CD4-positive, alpha-beta T cell treated with Interleukin-4 for 4 hours (primary cell): ENCODE data around the gene ABCC5.
"Not testable (repeated sequence)": the region's sequence is repeated elsewhere in the genome, so short reads cannot be mapped to it uniquely, and the experiment has no call there.

Experiments used
- DNase-seq: peaks from one replicate; pipeline ENCODE4 v3.0.0-alpha.2; 2020

The ABCC5 gene

DNA sequence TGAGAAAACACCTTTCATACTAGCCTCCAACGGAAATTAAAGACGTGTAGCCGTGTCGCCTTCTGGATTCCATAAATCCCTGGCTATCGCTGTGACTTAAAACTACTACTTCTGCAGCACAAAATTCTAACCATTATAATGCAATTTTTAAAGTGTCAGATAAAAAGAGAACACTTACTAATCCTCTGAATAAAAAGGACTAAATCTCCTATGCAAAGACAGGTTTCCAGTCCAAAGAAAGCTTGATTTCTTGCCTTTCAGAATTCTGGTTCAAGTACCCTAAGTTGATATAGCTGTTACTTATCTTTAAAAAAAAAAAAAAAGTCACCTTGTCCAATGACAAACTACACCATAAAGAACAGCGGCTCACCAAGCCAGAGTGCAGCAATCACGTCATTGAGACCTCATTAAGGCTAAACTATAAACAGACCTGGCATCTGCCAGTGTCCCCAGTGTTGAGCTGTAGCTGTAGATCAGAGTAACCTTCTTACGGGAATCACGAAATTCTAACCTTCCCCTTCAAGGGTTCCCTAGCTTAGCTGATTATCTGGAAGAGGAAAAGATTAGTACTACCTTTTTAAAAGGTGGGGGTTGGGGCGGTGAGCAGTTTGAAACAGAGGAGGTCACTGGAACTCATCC lies 2.2 kb downstream of the ABCC5 start:
- DNase-seq: no peak

- DNase-seq: no peak
These were observed 5.5 kb downstream of the ABCC5 start for GRCh38 chr3:184011937-184012889.

DNA sequence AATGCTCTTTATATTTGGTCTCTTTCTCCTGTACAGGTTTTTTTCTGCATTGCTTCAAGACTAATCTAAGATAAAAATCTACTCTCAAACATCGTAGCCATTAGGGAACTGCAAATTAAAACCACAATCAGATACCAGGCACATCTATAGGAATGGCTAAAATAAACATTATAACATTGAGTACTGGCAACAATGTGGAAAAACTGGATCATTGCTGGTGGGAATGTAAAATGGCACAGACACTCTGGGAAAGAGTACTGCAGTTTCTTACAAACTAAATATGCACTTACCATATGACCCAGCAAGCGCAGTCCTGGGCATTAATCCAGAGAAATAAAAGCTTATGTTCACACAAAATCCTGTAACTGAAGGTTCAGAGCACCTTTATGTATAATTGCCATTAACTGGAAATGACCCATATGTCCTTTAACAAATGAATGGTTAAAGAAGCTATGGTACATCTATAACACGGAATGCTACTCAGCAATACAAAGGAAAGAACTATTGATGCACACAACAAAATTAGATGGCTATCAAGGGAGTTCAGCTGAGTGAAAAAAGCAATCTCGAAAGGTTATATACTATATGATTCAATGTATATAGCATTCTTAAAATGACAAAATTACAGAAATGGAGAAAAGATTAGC lies 6.3 kb downstream of the ABCC5 start:
- DNase-seq: no peak

DNA sequence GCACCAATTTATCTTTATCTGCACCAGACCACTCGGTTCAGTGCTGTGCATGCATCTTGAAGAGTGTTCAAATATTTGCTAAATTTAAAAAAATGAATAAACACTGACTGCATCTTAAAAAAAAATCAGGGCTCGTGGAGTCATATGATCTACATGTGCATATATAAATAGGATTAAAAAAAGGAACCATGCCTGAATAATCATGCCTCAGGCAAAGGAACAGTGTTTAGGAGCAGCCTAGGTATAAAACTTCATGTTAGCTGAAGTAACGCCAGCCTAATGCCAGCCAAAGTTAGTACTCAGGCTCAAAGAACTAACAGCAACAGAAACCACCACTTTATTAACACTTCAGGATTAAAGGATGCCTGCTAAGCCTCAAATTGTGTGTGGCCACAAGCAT lies 9.5 kb downstream of the ABCC5 start:
- DNase-seq: no peak

GRCh38 chr3:184007143-184007813 lies 10.4 kb downstream of the ABCC5 start:
- not testable (repeated sequence) for DNase-seq

- no peak for DNase-seq
These were observed 11.7 kb downstream of the ABCC5 start for GRCh38 chr3:184005941-184006507.

GRCh38 chr3:184004476-184004875 lies 13.2 kb downstream of the ABCC5 start:
- DNase-seq: no peak

DNA sequence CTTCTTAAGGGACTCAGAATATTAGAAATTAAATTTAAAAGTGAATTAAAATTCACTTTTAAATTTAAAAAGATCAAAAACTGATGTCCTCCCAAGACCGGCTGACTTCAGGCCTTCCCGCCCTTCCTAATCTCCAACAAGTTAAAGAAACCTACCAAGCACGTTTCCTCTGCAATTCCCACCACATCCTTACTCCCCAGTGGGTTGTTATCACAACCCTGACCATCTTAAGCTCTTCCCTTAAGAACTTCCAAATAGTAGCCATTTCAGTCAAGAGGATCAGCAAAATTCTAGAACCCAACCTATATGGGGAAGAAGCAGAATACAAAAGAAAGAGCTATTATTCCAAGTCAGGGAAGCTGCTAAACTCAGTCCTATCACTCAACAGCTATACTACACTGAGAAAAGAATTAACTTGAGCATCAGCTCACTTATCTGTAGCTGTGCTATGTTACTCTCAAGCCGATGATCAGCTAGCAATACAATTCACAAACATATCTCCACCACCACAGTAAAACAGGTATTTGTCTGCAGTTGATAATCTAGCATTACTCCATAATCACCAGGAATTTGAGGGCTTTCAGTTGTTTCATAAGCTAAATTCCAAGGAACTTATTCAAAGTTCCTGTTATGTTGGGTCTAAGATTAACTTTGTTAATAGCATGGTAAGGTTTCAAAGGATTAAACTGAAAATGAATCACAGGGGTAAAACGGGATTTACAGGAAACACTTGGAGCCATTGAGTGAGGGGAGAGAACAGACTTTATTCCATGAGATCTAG lies 14.3 kb downstream of the ABCC5 start:
- DNase-seq: no peak

DNA sequence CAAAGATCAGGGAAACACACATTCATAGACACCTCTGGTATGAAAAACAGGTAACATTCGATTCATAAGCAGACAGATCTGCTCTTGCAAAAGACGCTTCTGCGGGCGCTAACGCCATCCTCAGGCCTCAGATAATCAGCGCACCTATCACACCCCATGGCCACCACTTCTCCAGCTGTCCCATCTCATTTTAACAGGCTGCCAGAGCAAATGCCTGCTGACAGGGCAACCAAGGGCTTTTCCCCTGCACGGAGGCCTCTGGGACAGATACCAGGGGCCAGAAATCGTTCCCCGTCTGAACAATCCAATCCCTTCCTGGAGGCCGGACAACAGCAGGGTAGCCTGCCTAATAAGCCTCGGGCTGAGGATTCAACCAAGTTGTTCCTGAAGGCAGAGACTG lies 15.2 kb downstream of the ABCC5 start:
- no peak for DNase-seq

DNA sequence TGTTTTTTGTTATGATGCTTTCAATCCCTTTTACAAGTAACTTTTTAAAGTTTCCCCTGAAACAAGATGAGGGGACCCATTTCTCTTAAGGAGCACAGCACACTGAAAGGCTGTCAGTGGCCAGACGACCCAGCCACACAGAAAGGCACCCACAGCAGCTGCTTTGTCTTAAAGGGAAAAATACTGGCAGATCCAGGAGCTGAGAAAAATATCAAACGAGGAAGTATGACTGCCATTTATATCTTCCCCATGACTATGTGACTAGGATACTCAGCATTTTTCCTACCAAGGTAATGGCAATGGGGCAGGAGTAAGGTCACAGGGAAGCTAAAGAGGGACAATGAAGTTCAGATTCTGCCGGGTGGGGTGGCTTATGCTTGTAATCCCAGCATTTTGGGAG lies 15.9 kb downstream of the ABCC5 start:
- DNase-seq: no peak

- DNase-seq: no peak
These were observed 26.3 kb downstream of the ABCC5 start for GRCh38 chr3:183991403-183991802.

DNA sequence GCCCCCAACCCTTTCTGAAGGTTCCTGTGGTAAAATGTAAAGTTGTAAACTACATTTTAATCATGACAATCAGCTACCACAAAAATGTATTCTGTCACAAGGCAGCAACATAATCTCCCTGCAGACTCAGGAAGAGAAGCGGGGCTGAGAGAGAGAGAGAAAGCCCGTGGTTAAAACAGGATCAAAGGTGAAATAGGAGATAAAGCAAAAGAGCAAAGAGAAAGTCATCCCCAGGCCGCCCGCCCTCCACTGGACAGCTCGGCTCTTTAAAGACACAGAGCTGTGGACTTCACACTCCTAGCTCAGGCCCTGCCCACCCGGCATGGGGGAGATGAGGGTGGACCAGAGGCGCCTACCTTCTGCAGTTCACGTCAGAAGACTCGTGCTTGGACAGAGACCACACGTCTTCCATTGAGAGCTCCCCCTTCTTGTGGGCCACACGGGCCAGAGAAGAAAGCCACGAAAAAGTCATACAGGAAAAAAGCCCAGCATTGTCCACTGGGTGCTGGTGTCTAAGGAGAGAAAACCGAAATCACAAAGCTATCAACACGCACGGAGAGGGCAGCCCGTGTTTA lies 29.4 kb downstream of the ABCC5 start:
- no peak for DNase-seq

DNA sequence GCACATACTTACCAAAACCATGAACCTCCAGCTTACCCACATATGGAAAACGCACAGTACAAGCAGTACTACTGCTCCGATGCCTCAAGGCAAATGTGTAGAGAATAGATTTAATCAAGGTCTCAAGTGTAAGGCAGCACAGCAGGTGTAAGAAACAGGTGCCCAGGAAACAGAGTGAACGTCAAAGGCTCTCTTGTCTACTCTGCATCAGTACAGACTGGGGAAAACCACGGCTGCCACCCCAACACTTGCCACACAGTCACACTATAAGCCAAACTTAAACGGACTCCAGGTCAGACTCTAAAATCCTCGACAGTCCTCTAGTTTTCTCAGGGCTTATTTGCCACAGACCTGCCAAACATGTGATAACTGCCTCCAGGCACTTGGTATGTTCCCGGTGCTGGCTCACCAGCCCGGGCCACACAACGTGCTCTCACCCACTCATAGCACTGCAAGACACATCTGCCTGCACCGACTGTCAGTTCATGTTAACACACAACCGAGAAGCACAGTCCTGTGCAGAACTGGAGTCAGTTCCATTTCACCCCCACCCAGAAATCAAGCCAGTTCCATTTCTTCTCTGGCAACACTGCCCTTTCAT lies 30.6 kb downstream of the ABCC5 start:
- DNase-seq: no peak

DNA sequence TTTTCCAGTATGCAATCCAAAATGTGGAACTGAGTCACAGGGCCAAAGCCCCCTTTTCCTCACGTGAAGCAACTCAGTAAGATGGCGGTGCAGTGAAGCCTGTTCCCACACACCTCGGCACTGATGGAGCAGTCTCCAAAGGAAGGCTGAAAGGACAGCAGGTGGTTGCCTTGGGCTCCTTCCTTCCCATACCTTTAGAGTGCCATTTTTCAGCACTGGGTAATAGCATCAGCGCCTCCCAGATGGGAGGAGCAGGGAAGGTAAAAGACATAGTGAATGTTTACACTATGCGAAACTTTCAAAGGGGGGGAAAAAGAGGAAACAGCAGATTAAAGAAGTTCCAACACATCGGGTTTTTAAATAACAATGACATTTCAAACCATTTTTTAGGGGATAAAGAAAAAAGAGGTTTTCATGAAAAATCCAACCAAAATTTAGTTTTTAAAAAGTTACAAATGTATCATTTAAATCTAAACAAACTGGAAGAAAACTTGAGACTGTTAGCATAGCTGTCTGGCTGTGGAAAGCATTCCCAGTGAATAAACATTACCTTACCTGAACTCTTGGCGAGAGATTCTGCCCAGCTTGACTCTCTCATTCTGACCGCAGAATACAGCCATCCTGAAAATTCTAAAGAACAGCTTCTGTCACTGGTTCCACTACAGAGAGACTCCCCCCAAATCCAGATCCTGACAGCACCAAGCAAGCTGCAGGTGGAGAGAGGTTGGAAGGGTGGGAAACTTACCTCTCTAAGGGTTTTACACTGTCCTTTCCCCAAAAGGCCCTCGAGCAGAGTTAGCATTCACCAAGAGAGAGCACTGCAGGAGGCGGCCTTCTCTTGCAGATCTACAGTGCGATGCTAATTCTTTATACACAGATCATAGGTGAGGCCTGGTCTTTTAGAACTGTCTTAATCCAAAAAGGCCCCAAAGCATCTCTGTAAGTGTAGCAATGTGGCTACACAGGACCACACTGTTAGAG lies 32.6 kb downstream of the ABCC5 start:
- DNase-seq: no peak

DNA sequence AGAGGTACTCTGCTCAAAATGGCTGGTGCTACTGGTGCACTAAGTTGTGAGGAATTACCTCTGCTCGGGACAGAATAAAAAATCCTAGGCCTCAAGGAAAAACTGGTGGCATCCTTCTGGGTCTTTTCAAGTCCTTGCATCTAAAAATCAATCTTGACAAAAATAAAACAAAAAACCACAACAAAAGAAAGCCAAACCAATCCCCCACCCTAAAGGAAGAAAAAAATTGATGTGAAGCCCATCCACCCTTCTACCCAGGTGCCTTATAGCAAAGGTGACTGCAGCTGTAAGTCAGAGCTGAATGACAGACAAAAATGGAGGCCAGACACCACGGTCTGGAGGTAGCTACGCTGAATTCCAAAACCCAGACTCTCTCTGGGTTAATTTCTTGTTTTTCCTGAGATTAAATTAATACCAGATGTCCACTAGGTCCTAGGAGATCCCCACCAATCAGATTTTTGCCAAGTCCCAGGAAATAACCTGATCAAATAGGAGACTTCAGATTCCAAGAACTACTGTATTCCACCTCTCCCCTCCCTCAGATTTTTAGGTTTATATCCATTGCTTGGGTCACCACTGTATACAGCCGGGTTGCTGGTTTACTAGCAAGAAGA lies 33.5 kb downstream of the ABCC5 start:
- DNase-seq: no peak

DNA sequence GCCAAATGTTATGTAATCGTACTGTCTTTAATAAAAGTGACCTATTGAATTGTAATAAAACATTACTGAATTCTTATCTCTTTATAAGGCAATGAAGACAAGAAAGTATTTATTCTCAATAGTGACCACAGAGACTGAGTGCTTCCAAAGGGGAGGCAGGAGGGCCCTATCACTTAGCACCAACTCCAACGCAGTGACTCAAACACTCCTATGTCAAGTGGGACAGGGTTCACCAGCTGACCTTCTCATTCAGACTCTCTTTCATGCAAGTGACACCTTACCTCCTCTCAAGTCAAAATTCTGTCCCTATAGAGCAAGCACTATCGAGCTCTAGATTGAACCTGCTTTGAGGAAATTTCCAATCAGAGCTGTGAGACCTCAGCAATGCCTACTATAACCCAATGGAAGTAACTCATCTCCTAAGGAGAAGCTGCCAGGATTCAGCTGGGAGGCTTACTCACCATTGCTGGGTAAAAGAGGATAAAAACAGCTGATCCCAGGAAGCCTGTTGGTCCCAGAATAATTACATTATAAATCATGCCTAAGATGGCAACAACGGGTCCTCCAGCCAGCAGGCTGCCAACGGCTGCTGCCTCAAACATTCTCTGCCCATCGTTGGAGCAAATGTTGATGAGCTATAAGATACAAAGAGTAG lies 35.6 kb downstream of the ABCC5 start:
- no peak for DNase-seq

DNA sequence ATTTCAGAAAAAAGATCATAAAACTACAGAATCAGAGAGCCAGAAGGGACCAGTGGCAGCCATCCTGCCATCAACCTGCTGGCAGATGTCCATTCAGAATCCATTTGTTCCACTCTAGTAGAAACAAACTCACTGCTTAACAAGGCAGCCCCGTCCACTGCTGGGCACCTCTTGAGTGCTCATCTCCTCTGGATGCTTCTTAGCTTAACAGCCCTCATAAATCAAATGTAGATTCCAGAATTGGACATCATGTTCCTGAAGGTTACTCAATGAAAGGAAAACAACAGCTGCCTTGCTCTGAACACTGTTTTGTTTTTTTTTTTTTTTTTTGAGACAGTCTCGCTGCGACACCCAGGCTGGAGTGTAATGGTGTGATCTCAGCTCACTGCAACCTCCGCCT lies 37.3 kb downstream of the ABCC5 start:
- no peak for DNase-seq

GRCh38 chr3:183975981-183976662 lies 41.6 kb downstream of the ABCC5 start:
- DNase-seq: no peak
